SK-N-MC (cell line): ENCODE results near the gene PEAK1.

Experiments
- EZH2 ChIP-seq: fragments of 200-600 bp; sonication (generic); IDR thresholded peaks from one replicate; pipeline ENCODE4 v1.6.1; 2017; ENCODE audit warnings: antibody characterized with exemption
- POLR2AphosphoS5 ChIP-seq: IDR thresholded peaks from 2 replicates; pipeline ENCODE4 v1.6.1; 2012; ENCODE audit warnings: mild to moderate bottlenecking, low read depth, low read length, borderline replicate concordance

- no peak for TF ChIP-seq EZH2
- no peak for TF ChIP-seq POLR2AphosphoS5
These were observed 271.7 kb downstream of the PEAK1 start for GRCh38 chr15:77148191-77148590.
